Measurements from ENCODE around the gene DMXL2. TPM values are rescaled to one million over a fixed set of nuclear protein-coding genes. Genes with fewer than 3 reads are reported as not detected.
"Not testable (repeated sequence)": the region's sequence is repeated elsewhere in the genome, so short reads cannot be mapped to it uniquely, and the experiment has no call there.

DMXL2 gene
- total and polyA plus RNA-seq, 2 experiments from 2014 or later: 3.6 to 17.6 TPM

GRCh38 chr15:51667478-51667877, 44.9 kb upstream of the DMXL2 start:
- in situ Hi-C loops (cut with MboI): no loop called here
- no peak overlapping the region for H3K9ac ChIP-seq
- no peaks in the 10 kb centered on the region for H3K9me3 ChIP-seq (ENCODE audit: low read depth)
- H3K27ac ChIP-seq: no peak overlapping the region
- H3K9me2 ChIP-seq (ENCODE audit: insufficient read depth): no peaks in the 10 kb centered on the region
- no peak for DNase-seq
- H4K20me1 ChIP-seq (ENCODE audit: insufficient read depth): no peaks in the 10 kb centered on the region
- 4% methylated on average over 6 of the region's 6 CpGs for WGBS, 2 experiments (ENCODE audit: low coverage in 1 of 2, low lambda C conversion rate in 2 of 2, missing lambda C conversion rate in 2 of 2)
- no peaks in the 10 kb centered on the region for H3K79me2 ChIP-seq (ENCODE audit: insufficient read depth)
- H2AFZ ChIP-seq: no peak overlapping the region
- peaks cover 13% of the 10 kb centered on the region for H3K27me3 ChIP-seq (replicated peaks; ENCODE audit: insufficient read depth)
- no peaks in the 10 kb centered on the region for H3K36me3 ChIP-seq (ENCODE audit: low read depth)
- H3F3A ChIP-seq (ENCODE audit: insufficient read depth): no peaks in the 10 kb centered on the region
- TF ChIP-seq EZH2phosphoT487 (IDR thresholded peaks at IDR 0.05; ENCODE audit: insufficient read depth, low read depth): no peak
- TF ChIP-seq EZH2 (IDR thresholded peaks at IDR 0.05; ENCODE audit: insufficient read depth, poor library complexity, severe bottlenecking): no peak
- H3K4me3 ChIP-seq: no peak overlapping the region
- no peak overlapping the region for H3K4me2 ChIP-seq (ENCODE audit: unreplicated experiment)
- H3K4me1 ChIP-seq (ENCODE audit: insufficient read depth): no peaks in the 10 kb centered on the region

GRCh38 chr15:51661072-51661471, 38.5 kb upstream of the DMXL2 start:
- H3K27ac ChIP-seq: no peak overlapping the region
- H3K9me3 ChIP-seq (ENCODE audit: low read depth): no peaks in the 10 kb centered on the region
- WGBS, 2 experiments (ENCODE audit: low coverage in 1 of 2, low lambda C conversion rate in 2 of 2, missing lambda C conversion rate in 2 of 2): 58 to 66% methylated on average over 2 of the region's 2 CpGs
- H3K9me2 ChIP-seq (ENCODE audit: insufficient read depth): no peaks in the 10 kb centered on the region
- H3K79me2 ChIP-seq (ENCODE audit: insufficient read depth): no peaks in the 10 kb centered on the region
- no peak overlapping the region for H2AFZ ChIP-seq
- no peak overlapping the region for H3K4me2 ChIP-seq (ENCODE audit: unreplicated experiment)
- no peak overlapping the region for H3K9ac ChIP-seq
- in situ Hi-C loops (cut with MboI): no loop called here
- TF ChIP-seq EZH2phosphoT487 (IDR thresholded peaks at IDR 0.05; ENCODE audit: insufficient read depth, low read depth) (no peak), EZH2 (IDR thresholded peaks at IDR 0.05; ENCODE audit: insufficient read depth, poor library complexity, severe bottlenecking) (no peak)
- no peak overlapping the region for H3K4me3 ChIP-seq
- H4K20me1 ChIP-seq (ENCODE audit: insufficient read depth): no peaks in the 10 kb centered on the region
- H3F3A ChIP-seq (ENCODE audit: insufficient read depth): no peaks in the 10 kb centered on the region
- peaks cover 5% of the 10 kb centered on the region; the same call in 1 of the 2 replicates for H3K27me3 ChIP-seq (replicated peaks; ENCODE audit: insufficient read depth)
- H3K4me1 ChIP-seq (ENCODE audit: insufficient read depth): no peaks in the 10 kb centered on the region
- no peaks in the 10 kb centered on the region for H3K36me3 ChIP-seq (ENCODE audit: low read depth)
- DNase-seq: no peak

- Histone ChIP-seq H3K4me3 (no peak overlapping the region), H3K4me2 (ENCODE audit: unreplicated experiment) (no peak overlapping the region), H3K4me1 (ENCODE audit: insufficient read depth) (no peaks in the 10 kb centered on the region), H3K79me2 (ENCODE audit: insufficient read depth) (no peaks in the 10 kb centered on the region), H2AFZ (no peak overlapping the region), H4K20me1 (ENCODE audit: insufficient read depth) (no peaks in the 10 kb centered on the region), H3K9me3 (ENCODE audit: low read depth) (no peaks in the 10 kb centered on the region), H3F3A (ENCODE audit: insufficient read depth) (no peaks in the 10 kb centered on the region), H3K9me2 (ENCODE audit: insufficient read depth) (no peaks in the 10 kb centered on the region), H3K9ac (no peak overlapping the region), H3K27me3 (replicated peaks; ENCODE audit: insufficient read depth) (no peaks in the 10 kb centered on the region; the same call in 1 of the 2 replicates), H3K36me3 (ENCODE audit: low read depth) (no peaks in the 10 kb centered on the region), H3K27ac (no peak overlapping the region)
- WGBS, 2 experiments (ENCODE audit: low coverage in 1 of 2, low lambda C conversion rate in 2 of 2, missing lambda C conversion rate in 2 of 2): 52 to 57% methylated on average over 3 of the region's 3 CpGs
- DNase-seq: no peak
- in situ Hi-C loops (cut with MboI): no loop called here
- no peak for TF ChIP-seq EZH2phosphoT487 (IDR thresholded peaks at IDR 0.05; ENCODE audit: insufficient read depth, low read depth)
- TF ChIP-seq EZH2 (IDR thresholded peaks at IDR 0.05; ENCODE audit: insufficient read depth, poor library complexity, severe bottlenecking): no peak
Observed at GRCh38 chr15:51658664-51659063, 36.1 kb upstream of the DMXL2 start.

GRCh38 chr15:51655401-51656057, 33.0 kb upstream of the DMXL2 start:
- in situ Hi-C loops (cut with MboI); H3K27me3 ChIP-seq (replicated peaks; ENCODE audit: insufficient read depth); H3K9ac ChIP-seq: not testable (repeated sequence)

More at GRCh38 chr15:51655401-51656057, 33.0 kb upstream of the DMXL2 start:
- not testable (repeated sequence) for H3K9me2 ChIP-seq (ENCODE audit: insufficient read depth); H2AFZ ChIP-seq; DNase-seq; H3K79me2 ChIP-seq (ENCODE audit: insufficient read depth); H3K9me3 ChIP-seq (ENCODE audit: low read depth); H4K20me1 ChIP-seq (ENCODE audit: insufficient read depth); H3K27ac ChIP-seq; H3K4me1 ChIP-seq (ENCODE audit: insufficient read depth); H3F3A ChIP-seq (ENCODE audit: insufficient read depth); H3K36me3 ChIP-seq (ENCODE audit: low read depth); H3K4me3 ChIP-seq; H3K4me2 ChIP-seq (ENCODE audit: unreplicated experiment)
- WGBS, 2 experiments (ENCODE audit: low coverage in 1 of 2, low lambda C conversion rate in 2 of 2, missing lambda C conversion rate in 2 of 2): 85 to 88% methylated on average over 24 of the region's 24 CpGs
